Caco-2 (cell line): ENCODE results near the gene AMER2. TPM values are rescaled to one million over a fixed set of nuclear protein-coding genes. Genes with fewer than 3 reads are reported as not detected.

ENCODE experiments used
- BruUV-seq: library from RNA; stranded (reverse); fragments of 400-500 nt; replicated peaks from 2 replicates; lab custom pipeline; 2021; lab: Mats Ljungman, UMichigan
- CTCF ChIA-PET: fragments of 300-600 bp; sonication (Branson Sonifier 250); formaldehyde crosslinking; loops from one replicate; lab custom pipeline; 2022; ENCODE audit warnings: antibody characterized with exemption; lab: Charles Lee
- POLR2A ChIA-PET: fragments of 300-600 bp; sonication (Branson Sonifier 250); formaldehyde crosslinking; loops from one replicate; lab custom pipeline; 2022; ENCODE audit warnings: antibody characterized with exemption; lab: Charles Lee
- DNase-seq, 2 experiments: peaks; one replicate each; pipeline versions ENCODE4 v3.0.0 to v3.0.0-alpha.2; 2020 to 2022
- H3K27me3 ChIP-seq: replicated peaks from 2 replicates; pipeline ENCODE4 v1.6.0; 2011; ENCODE audit warnings: low read length; ENCODE audit not compliant: control insufficient read depth, insufficient read depth
- H3K36me3 ChIP-seq: 2 replicates; pipeline ENCODE4 v1.5.1; 2011; ENCODE audit warnings: low read length; ENCODE audit not compliant: control insufficient read depth, insufficient read depth
- H3K4me1 ChIP-seq: fragments of 250-450 bp; sonication (Bioruptor Pico); 2 replicates; pipeline ENCODE4 v1.5.1; 2020; ENCODE audit warnings: mild to moderate bottlenecking
- H3K4me3 ChIP-seq: 2 replicates; pipeline ENCODE4 v1.5.1; 2011; ENCODE audit warnings: low read depth, mild to moderate bottlenecking, control low read depth, low read length
- H3K9me3 ChIP-seq: fragments of 250-450 bp; sonication (Bioruptor Pico); 2 replicates; pipeline ENCODE4 v1.5.1; 2020; ENCODE audit warnings: mild to moderate bottlenecking, moderate library complexity
- H3K27ac Mint-ChIP-seq: one replicate; pipeline ENCODE4 v1.8.0; 2022; ENCODE audit warnings: mixed read lengths; ENCODE audit not compliant: unreplicated experiment
- H3K27me3 Mint-ChIP-seq: one replicate; pipeline ENCODE4 v1.8.0; 2022; ENCODE audit warnings: mixed read lengths; ENCODE audit not compliant: insufficient read depth, unreplicated experiment
- H3K36me3 Mint-ChIP-seq: one replicate; pipeline ENCODE4 v1.8.0; 2022; ENCODE audit warnings: mild to moderate bottlenecking, mixed read lengths; ENCODE audit not compliant: insufficient read depth, unreplicated experiment
- H3K4me1 Mint-ChIP-seq: one replicate; pipeline ENCODE4 v1.8.0; 2022; ENCODE audit warnings: low read depth, mixed read lengths; ENCODE audit not compliant: unreplicated experiment
- H3K4me3 Mint-ChIP-seq: one replicate; pipeline ENCODE4 v1.8.0; 2022; ENCODE audit warnings: mild to moderate bottlenecking, moderate library complexity, mixed read lengths; ENCODE audit not compliant: unreplicated experiment
- H3K9me3 Mint-ChIP-seq: one replicate; pipeline ENCODE4 v1.8.0; 2022; ENCODE audit warnings: mixed read lengths; ENCODE audit not compliant: unreplicated experiment
- CTCF ChIP-seq, 2 experiments: fragments of 200-600 bp in 1 of 2; IDR thresholded peaks; 1 replicate in 1 of 2; 2 replicates in 1 of 2; pipeline versions ENCODE4 v1.5.1 to v1.8.0; 2011 to 2022; ENCODE audit warnings: antibody characterized with exemption in 1 of 2, control low read depth in 1 of 2, inconsistent platforms in 1 of 2, low read depth in 1 of 2, low read length in 1 of 2, mild to moderate bottlenecking in 1 of 2, moderate library complexity in 1 of 2; ENCODE audit not compliant: insufficient read depth in 1 of 2, severe bottlenecking in 1 of 2, unreplicated experiment in 1 of 2
- intact Hi-C: fragments of 100-400 bp; cut with micrococcal nuclease; formaldehyde crosslinking; loops from one replicate; pipeline ENCODE4 v1.10.0; 2022; ENCODE audit not compliant: unreplicated experiment
- total RNA-seq: library from RNA; stranded (reverse); gene quantifications from 2 replicates; pipeline ENCODE4 v1.2.3, GENCODE V29; 2022

Gene AMER2
- total RNA-seq, 1 experiment from 2014 or later = not detected

DNA sequence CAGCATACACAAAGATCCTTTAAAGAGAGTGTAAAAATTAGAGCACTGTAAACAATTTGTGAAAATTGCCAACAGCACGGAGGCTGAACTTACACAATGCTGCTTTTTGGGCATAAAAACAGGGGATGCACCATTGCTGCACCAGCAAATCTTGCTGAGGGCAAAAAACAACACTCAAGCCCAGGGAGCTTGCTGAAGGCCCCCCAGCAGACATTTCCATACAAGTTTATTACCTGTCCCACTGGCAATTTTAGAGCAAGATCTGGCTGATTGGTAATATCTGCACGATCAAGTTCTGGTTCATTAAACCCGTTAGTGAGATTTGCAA lies 34.3 kb downstream of the AMER2 start:
- no peak for TF ChIP-seq CTCF (IDR thresholded peaks at IDR 0.05; ENCODE audit: insufficient read depth in 1 of 2, low read depth in 1 of 2, low read length in 1 of 2, severe bottlenecking in 1 of 2, unreplicated experiment in 1 of 2)
- H3K9me3 ChIP-seq = 0 out of 2 replicates have a peak, but pooled peaks cover 4% of the 10 kb centered on the region
- no peak for DNase-seq
- H3K4me3 ChIP-seq = no peak overlapping the region
- CTCF ChIA-PET = no interaction called here
- intact Hi-C loops = no loop called here
- Mint-ChIP-seq H3K27me3 (peaks cover 5% of the 10 kb centered on the region), H3K36me3 (no peaks in the 10 kb centered on the region), H3K9me3 (no peaks in the 10 kb centered on the region), H3K4me1 (no peaks in the 10 kb centered on the region), H3K4me3 (no peak overlapping the region), H3K27ac (no peak overlapping the region)
- H3K27me3 ChIP-seq = no peaks in the 10 kb centered on the region
- BruUV-seq = no TSS peak
- POLR2A ChIA-PET = no interaction called here
- no peaks in the 10 kb centered on the region for H3K36me3 ChIP-seq
- no peaks in the 10 kb centered on the region for H3K4me1 ChIP-seq

DNA sequence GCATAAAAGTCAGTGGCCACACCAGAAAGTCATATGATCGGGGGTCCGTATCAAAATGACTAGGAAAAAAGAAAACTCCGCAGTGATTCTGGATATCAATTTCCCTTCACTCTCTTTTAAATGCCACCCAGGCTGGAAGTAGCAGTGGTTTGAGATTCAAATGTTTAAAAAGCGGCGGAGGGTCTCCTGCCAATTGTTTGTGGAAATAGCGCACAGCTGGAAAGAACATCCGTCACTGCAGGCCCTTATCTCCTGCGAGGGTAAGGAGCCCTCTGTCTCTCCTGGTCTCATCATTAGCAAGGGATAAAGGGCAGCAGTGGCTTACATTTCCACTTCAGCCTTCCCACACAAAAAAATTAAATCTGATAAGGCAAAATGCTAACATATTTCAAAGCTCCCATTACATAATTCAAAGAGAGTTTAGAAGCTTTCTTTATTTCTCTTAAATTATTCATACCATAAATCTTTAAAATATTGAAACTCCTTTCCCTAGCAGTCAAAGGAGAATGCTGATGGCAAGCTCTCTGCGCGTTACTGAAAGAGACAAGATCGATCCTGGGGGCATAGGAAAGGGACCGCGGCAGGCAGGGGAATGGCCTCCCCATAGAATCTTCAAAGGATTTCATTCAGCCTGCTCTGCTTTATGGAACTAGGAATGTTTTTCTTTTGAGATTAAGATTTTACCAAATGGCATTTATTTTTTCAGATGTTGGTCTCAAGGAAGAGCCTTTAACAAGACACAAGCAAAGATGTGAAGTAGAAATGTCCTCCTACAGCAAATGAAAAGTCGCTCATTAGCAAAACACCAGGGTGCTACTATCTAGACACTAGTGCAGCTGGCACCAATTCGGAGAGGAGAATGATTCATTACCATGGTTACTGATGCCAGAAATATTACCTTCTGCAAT lies 35.0 kb downstream of the AMER2 start:
- no peaks in the 10 kb centered on the region for H3K27me3 ChIP-seq
- no peak overlapping the region for H3K27ac Mint-ChIP-seq
- intact Hi-C loops = no loop called here
- H3K36me3 ChIP-seq = no peaks in the 10 kb centered on the region
- no peak for TF ChIP-seq CTCF (IDR thresholded peaks at IDR 0.05; ENCODE audit: insufficient read depth in 1 of 2, low read depth in 1 of 2, low read length in 1 of 2, severe bottlenecking in 1 of 2, unreplicated experiment in 1 of 2)
- DNase-seq = no peak
- ChIA-PET POLR2A (no interaction called here), CTCF (no interaction called here)
- 0 out of 2 replicates have a peak, but pooled peaks cover 4% of the 10 kb centered on the region for H3K9me3 ChIP-seq
- no peak overlapping the region for H3K4me3 Mint-ChIP-seq
- H3K4me3 ChIP-seq = no peak overlapping the region
- H3K4me1 ChIP-seq = no peaks in the 10 kb centered on the region
- no peaks in the 10 kb centered on the region for H3K9me3 Mint-ChIP-seq
- BruUV-seq = no TSS peak
- H3K4me1 Mint-ChIP-seq = no peaks in the 10 kb centered on the region
- peaks cover 5% of the 10 kb centered on the region for H3K27me3 Mint-ChIP-seq
- H3K36me3 Mint-ChIP-seq = no peaks in the 10 kb centered on the region

GRCh38 chr13:25135896-25136295 lies 36.2 kb downstream of the AMER2 start:
- Mint-ChIP-seq H3K9me3 (no peaks in the 10 kb centered on the region), H3K27me3 (peaks cover 7% of the 10 kb centered on the region), H3K36me3 (no peaks in the 10 kb centered on the region), H3K27ac (no peak overlapping the region), H3K4me3 (no peak overlapping the region), H3K4me1 (no peaks in the 10 kb centered on the region)
- no peaks in the 10 kb centered on the region for H3K27me3 ChIP-seq
- CTCF ChIA-PET = no interaction called here
- intact Hi-C loops = no loop called here
- no peaks in the 10 kb centered on the region for H3K4me1 ChIP-seq
- BruUV-seq = no TSS peak
- H3K4me3 ChIP-seq = no peak overlapping the region
- TF ChIP-seq CTCF (IDR thresholded peaks at IDR 0.05; ENCODE audit: insufficient read depth in 1 of 2, low read depth in 1 of 2, low read length in 1 of 2, severe bottlenecking in 1 of 2, unreplicated experiment in 1 of 2) = no peak
- H3K36me3 ChIP-seq = no peaks in the 10 kb centered on the region
- POLR2A ChIA-PET = no interaction called here
- DNase-seq = no peak
- 0 out of 2 replicates have a peak, but pooled peaks cover 4% of the 10 kb centered on the region for H3K9me3 ChIP-seq
